ENCODE data around the gene KICS2.

- TF ChIP-seq CTCF (IDR thresholded peaks at IDR 0.05; ENCODE audit: low read length) (no peak), EZH2 (optimal IDR thresholded peaks at IDR 0.05; ENCODE audit: low read depth, low read length) (no peak)
Measured at GRCh38 chr12:64222009-64222765, at the start of gene KICS2.
